H9 (cell line): ENCODE measurements around the gene TNFSF10. TPM values are rescaled to one million over a fixed set of nuclear protein-coding genes. Genes with fewer than 3 reads are reported as not detected.

ENCODE experiments used
- DNase-seq: peaks from one replicate; pipeline ENCODE4 v3.0.0-alpha.2; 2017
- H2AFZ ChIP-seq: one replicate; pipeline ENCODE4 v1.6.1; 2013; ENCODE audit warnings: mild to moderate bottlenecking, low read length, control low read depth, moderate library complexity
- H2AK5ac ChIP-seq: 2 replicates; pipeline ENCODE4 v1.6.1; 2013; ENCODE audit warnings: low read length, control low read depth, mixed read lengths; ENCODE audit not compliant: insufficient read length
- H2BK120ac ChIP-seq: one replicate; pipeline ENCODE4 v1.6.1; 2013; ENCODE audit warnings: low read depth, mild to moderate bottlenecking, low read length, control low read depth, inconsistent platforms; ENCODE audit not compliant: poor library complexity, severe bottlenecking
- H2BK12ac ChIP-seq: 2 replicates; pipeline ENCODE4 v1.6.1; 2013; ENCODE audit warnings: low read length, control low read depth, mixed read lengths, low read depth; ENCODE audit not compliant: insufficient read length
- H2BK15ac ChIP-seq: 2 replicates; pipeline ENCODE4 v1.6.1; 2013; ENCODE audit warnings: low read depth, low read length, control low read depth
- H2BK20ac ChIP-seq: one replicate; pipeline ENCODE4 v1.6.1; 2013; ENCODE audit warnings: low read depth, mild to moderate bottlenecking, low read length, control low read depth, inconsistent platforms; ENCODE audit not compliant: poor library complexity, severe bottlenecking
- H2BK5ac ChIP-seq: 2 replicates; pipeline ENCODE4 v1.6.1; 2013; ENCODE audit warnings: low read length, control low read depth, mixed read lengths; ENCODE audit not compliant: insufficient read length
- H3K14ac ChIP-seq: 2 replicates; pipeline ENCODE4 v1.6.1; 2013; ENCODE audit warnings: low read length, control low read depth; ENCODE audit not compliant: insufficient read depth
- H3K18ac ChIP-seq: 2 replicates; pipeline ENCODE4 v1.6.1; 2013; ENCODE audit warnings: low read depth, mild to moderate bottlenecking, mixed read lengths, low read length, control low read depth; ENCODE audit not compliant: insufficient read length
- H3K23ac ChIP-seq: 2 replicates; pipeline ENCODE4 v1.6.1; 2013; ENCODE audit warnings: low read length, control low read depth, mixed read lengths, low read depth; ENCODE audit not compliant: insufficient read length
- H3K23me2 ChIP-seq: 2 replicates; pipeline ENCODE4 v1.6.1; 2013; ENCODE audit warnings: low read depth, mild to moderate bottlenecking, mixed read lengths, low read length, control low read depth; ENCODE audit not compliant: insufficient read length, poor library complexity, severe bottlenecking
- H3K27ac ChIP-seq: 2 replicates; pipeline ENCODE4 v1.5.1; 2013; ENCODE audit warnings: low read length, control low read depth, mixed read lengths, low read depth; ENCODE audit not compliant: insufficient read length
- H3K27me3 ChIP-seq: 2 replicates; pipeline ENCODE4 v1.6.1; 2013; ENCODE audit warnings: low read length, control low read depth, inconsistent platforms; ENCODE audit not compliant: insufficient read depth
- H3K4ac ChIP-seq: 2 replicates; pipeline ENCODE4 v1.6.1; 2013; ENCODE audit warnings: low read depth, mild to moderate bottlenecking, control low read depth, inconsistent platforms, low read length, moderate library complexity
- H3K4me1 ChIP-seq: 2 replicates; pipeline ENCODE4 v1.6.1; 2013; ENCODE audit warnings: low read length, control low read depth, inconsistent platforms; ENCODE audit not compliant: insufficient read depth
- H3K4me2 ChIP-seq: 2 replicates; pipeline ENCODE4 v1.6.1; 2013; ENCODE audit warnings: low read length, control low read depth, mixed read lengths; ENCODE audit not compliant: insufficient read length, insufficient read depth
- H3K56ac ChIP-seq: 2 replicates; pipeline ENCODE4 v1.6.1; 2013; ENCODE audit warnings: low read depth, mild to moderate bottlenecking, mixed read lengths, low read length, control low read depth; ENCODE audit not compliant: insufficient read length
- H3K79me1 ChIP-seq: 2 replicates; pipeline ENCODE4 v1.6.1; 2013; ENCODE audit warnings: low read depth, mild to moderate bottlenecking, moderate library complexity, low read length, control low read depth, inconsistent platforms; ENCODE audit not compliant: insufficient read depth, poor library complexity, severe bottlenecking
- H3K79me2 ChIP-seq: 2 replicates; pipeline ENCODE4 v1.6.1; 2013; ENCODE audit warnings: low read length, control low read depth, inconsistent platforms; ENCODE audit not compliant: insufficient read depth
- H3K9ac ChIP-seq: 2 replicates; pipeline ENCODE4 v1.6.1; 2013; ENCODE audit warnings: low read length, control low read depth, mixed read lengths; ENCODE audit not compliant: insufficient read length; ENCODE audit errors: extremely low read depth
- H3K9me3 ChIP-seq: one replicate; pipeline ENCODE4 v1.6.1; 2013; ENCODE audit warnings: low read depth, low read length, inconsistent platforms; ENCODE audit not compliant: control insufficient read depth
- H3T11ph ChIP-seq: one replicate; pipeline ENCODE4 v1.6.1; 2013; ENCODE audit warnings: mild to moderate bottlenecking, low read length, control low read depth, inconsistent platforms
- H4K20me1 ChIP-seq: one replicate; pipeline ENCODE4 v1.6.1; 2013; ENCODE audit not compliant: control insufficient read depth, insufficient read length, insufficient read depth
- H4K5ac ChIP-seq: 2 replicates; pipeline ENCODE4 v1.6.1; 2013; ENCODE audit warnings: low read depth, mild to moderate bottlenecking, mixed read lengths, low read length, control low read depth; ENCODE audit not compliant: insufficient read length
- H4K8ac ChIP-seq: replicated peaks from 2 replicates; pipeline ENCODE4 v1.6.1; 2013; ENCODE audit warnings: low read length, control low read depth, mixed read lengths, low read depth; ENCODE audit not compliant: insufficient read length
- H4K91ac ChIP-seq: 2 replicates; pipeline ENCODE4 v1.6.1; 2013; ENCODE audit warnings: low read depth, mild to moderate bottlenecking, moderate library complexity, mixed read lengths, low read length, control low read depth; ENCODE audit not compliant: insufficient read length
- H3K27ac Mint-ChIP-seq, 3 experiments: 2 replicates in 2 of 3; 3 replicates in 1 of 3; pipeline ENCODE4 v1.8.0; 2020 to 2021; ENCODE audit warnings: mixed read lengths in 3 of 3, mild to moderate bottlenecking in 1 of 3, moderate library complexity in 1 of 3
- H3K27me3 Mint-ChIP-seq: 2 replicates; pipeline ENCODE4 v1.8.0; 2021; ENCODE audit warnings: low read depth, mild to moderate bottlenecking, moderate library complexity, mixed read lengths
- H3K36me3 Mint-ChIP-seq, 3 experiments: 2 replicates in 2 of 3; 3 replicates in 1 of 3; pipeline ENCODE4 v1.8.0; 2020 to 2021; ENCODE audit warnings: low read depth in 3 of 3, mixed read lengths in 3 of 3; ENCODE audit not compliant: insufficient read depth in 1 of 3
- H3K4me1 Mint-ChIP-seq, 2 experiments: 2 replicates each; pipeline ENCODE4 v1.8.0; 2020; ENCODE audit warnings: mixed read lengths in 2 of 2
- H3K4me3 Mint-ChIP-seq, 2 experiments: 2 replicates in 1 of 2; 3 replicates in 1 of 2; pipeline ENCODE4 v1.8.0; 2020 to 2021; ENCODE audit warnings: mild to moderate bottlenecking in 2 of 2, mixed read lengths in 2 of 2, moderate library complexity in 1 of 2
- H3K9me3 Mint-ChIP-seq, 2 experiments: 2 replicates in 1 of 2; 3 replicates in 1 of 2; pipeline ENCODE4 v1.8.0; 2020; ENCODE audit warnings: mild to moderate bottlenecking in 2 of 2, mixed read lengths in 2 of 2, moderate library complexity in 1 of 2
- CTCF ChIP-seq: fragments of 200-600 bp; sonication (generic); conservative IDR thresholded peaks from 3 replicates; pipeline ENCODE4 v1.8.0; 2021; ENCODE audit warnings: antibody characterized with exemption, mild to moderate bottlenecking
- WGBS: extraction: QIAGEN DNeasy Blood & Tissue Kit; methylation state at CpG from one replicate; pipeline ENCODE4 v1.1.7; 2013; ENCODE audit warnings: missing lambda C conversion rate, low lambda C conversion rate, mixed read lengths; ENCODE audit not compliant: insufficient read length; ENCODE audit errors: extremely low coverage; 5-methylcytosine and 5-hydroxymethylcytosine counted together
- total RNA-seq: library from RNA; stranded (reverse); gene quantifications from 2 replicates; pipeline ENCODE4 v1.2.1, GENCODE V29; 2021

The TNFSF10 gene
- total RNA-seq, 1 experiment from 2014 or later = not detected

- H3K4ac ChIP-seq = no peak overlapping the region
- H2BK120ac ChIP-seq = no peak overlapping the region
- H4K8ac ChIP-seq = no peak overlapping the region
- H2BK12ac ChIP-seq = no peak overlapping the region
- no peak overlapping the region for H3T11ph ChIP-seq
- no peak overlapping the region for H4K91ac ChIP-seq
- no peak overlapping the region for H3K18ac ChIP-seq
- Mint-ChIP-seq H3K9me3 (no peaks in the 10 kb centered on the region), H3K4me1 (no peaks in the 10 kb centered on the region), H3K27me3 (no peaks in the 10 kb centered on the region; the same call in 1 of the 2 replicates), H3K27ac (no peak overlapping the region), H3K36me3 (no peaks in the 10 kb centered on the region), H3K4me3 (no peak overlapping the region)
- H4K5ac ChIP-seq = no peak overlapping the region
- H3K9me3 ChIP-seq = no peaks in the 10 kb centered on the region
- no peak overlapping the region for H3K23ac ChIP-seq
- H3K4me2 ChIP-seq = no peak overlapping the region
- no peak overlapping the region for H2BK5ac ChIP-seq
- H3K79me1 ChIP-seq = no peaks in the 10 kb centered on the region
- no peak overlapping the region for H2AFZ ChIP-seq
- H2BK20ac ChIP-seq = no peak overlapping the region
- no peaks in the 10 kb centered on the region for H3K4me1 ChIP-seq
- DNase-seq = no peak
- no peaks in the 10 kb centered on the region for H3K79me2 ChIP-seq
- no CpG with 5 or more reads among the region's 2 CpGs for WGBS
- H3K23me2 ChIP-seq = no peaks in the 10 kb centered on the region
- no peaks in the 10 kb centered on the region for H3K27me3 ChIP-seq
- H3K14ac ChIP-seq = no peak overlapping the region
- no peaks in the 10 kb centered on the region for H4K20me1 ChIP-seq
- no peak overlapping the region for H3K27ac ChIP-seq
- no peak overlapping the region for H2AK5ac ChIP-seq
- no peak overlapping the region for H3K56ac ChIP-seq
- H2BK15ac ChIP-seq = no peak overlapping the region
- H3K9ac ChIP-seq = no peak overlapping the region
- no peak for TF ChIP-seq CTCF
Measured at GRCh38 chr3:172549144-172549543, 25.9 kb upstream of the TNFSF10 start.
